Measurements from ENCODE around the gene TNNI3.
A peak's percentile ranks its signal among the peaks of the same experiment; 100 is the strongest.

Gene TNNI3

GRCh38 chr19:55146078-55146704 lies 11.3 kb downstream of the TNNI3 start:
- no peak for DNase-seq

DNA sequence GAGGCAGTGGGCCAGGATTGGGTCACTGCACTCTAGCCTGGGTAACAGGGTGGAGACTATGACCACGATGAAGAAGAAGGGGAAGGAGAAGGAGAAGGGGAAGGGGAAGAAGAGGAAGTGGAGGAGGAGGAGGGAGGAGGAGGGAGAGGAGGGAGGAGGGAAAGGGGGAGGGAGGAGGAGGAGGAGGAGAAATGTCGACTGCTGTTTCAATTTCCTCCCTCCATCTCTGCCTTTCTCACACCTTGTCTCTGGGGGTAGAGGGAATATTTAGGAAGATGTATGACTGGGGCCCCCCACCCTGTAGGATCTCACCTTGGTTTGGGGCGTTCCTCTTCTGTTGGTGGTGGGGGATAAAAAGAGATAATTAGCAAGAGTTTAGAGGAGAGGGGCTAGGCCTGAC lies 12.3 kb downstream of the TNNI3 start:
- DNase-seq, result no peak

DNA sequence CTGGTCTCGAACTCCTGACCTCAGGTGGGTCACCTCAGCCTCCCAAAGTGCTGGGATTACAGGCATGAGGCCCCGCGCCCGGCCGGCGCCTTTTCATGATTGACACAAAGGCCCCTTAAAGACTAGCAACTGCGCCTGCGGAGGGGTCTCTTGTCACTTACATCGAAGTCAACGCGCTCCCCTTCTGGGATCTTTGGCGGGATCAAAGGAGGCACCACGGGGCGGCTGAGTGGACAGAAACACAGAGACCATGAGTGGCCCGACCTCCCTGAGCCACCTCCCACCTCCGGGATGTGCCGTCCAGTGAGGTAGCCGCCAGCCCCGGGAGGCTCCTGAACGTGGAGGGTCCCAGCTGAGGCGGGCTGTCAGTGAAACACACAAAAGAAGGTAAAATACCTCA lies 15.8 kb downstream of the TNNI3 start:
- no peak for DNase-seq

DNA sequence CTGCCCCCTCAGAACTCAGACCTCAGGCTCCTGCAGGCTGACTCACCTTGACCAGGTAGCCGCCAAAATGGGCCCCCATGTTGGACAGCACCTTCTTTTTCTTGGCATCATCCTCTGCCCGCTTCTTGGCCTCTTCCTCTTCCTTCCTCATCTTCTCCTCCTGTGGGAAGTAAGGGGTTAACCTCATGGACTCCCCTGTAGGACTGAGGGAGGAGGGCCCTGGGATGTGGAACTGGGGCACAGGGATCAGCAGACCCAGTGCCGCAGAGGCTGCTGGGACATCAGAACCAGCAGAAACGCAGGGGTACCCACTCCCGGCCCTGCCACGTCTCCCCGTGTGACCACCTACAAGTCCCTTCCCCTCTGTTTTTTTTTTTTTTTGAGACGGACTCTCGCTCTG lies 19.6 kb downstream of the TNNI3 start:
- DNase-seq, result no peak

DNA sequence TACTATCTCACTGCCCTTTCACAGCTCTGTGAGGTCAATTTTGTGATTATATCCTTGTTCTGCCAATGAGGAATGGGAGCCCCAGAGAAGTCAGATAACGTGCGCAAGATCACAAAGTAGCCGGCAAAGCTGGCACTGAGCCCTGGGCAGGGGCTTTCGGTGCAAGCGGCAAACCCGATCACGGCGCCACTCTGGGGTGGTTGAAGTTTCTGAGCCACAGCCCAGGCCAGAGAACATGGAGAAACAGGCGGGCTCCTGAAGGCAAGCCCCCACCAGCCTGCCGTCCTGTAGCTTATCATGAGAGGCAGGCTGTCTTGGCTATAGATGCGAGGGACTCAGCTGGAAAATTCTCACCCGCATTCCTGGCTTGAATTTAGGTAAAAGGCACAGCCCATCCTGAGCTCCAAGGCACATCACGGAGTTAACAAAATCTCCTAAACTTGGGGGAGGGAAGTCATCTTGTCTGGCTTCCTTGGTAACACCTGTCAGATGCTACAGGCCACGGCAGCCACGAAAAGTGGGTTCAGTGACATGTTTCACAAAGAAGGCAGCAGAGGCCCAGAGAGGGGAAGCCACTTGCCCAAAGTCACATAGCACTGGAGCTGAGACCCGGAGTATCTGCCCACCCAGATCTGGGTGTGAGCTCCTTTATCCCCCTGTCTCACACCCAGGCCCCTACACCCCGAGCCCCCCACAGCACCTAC lies 21.0 kb downstream of the TNNI3 start:
- DNase-seq, result no peak

DNA sequence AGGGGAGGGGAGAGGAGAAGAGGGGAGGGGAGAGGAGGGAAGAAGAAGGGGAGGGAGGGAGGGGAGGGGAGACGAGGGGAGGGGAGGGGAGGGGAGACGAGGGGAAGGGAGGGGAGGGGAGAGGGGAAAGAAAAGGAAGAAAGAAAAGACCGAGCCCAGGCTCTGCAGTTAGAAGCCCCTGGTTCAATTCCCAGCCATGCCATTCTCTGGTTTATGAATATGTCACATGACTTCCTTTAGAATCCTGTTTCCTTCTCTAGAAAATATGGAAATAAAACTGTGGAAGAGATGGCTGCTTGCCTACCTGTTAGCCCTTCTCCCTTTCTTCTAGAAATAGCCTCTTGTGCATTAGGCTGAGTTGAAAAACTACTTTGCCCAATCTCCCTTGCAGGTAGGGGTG lies 22.8 kb downstream of the TNNI3 start:
- no peak for DNase-seq

- no peak for DNase-seq
Measured at GRCh38 chr19:55133639-55134444, 23.7 kb downstream of the TNNI3 start.

DNA sequence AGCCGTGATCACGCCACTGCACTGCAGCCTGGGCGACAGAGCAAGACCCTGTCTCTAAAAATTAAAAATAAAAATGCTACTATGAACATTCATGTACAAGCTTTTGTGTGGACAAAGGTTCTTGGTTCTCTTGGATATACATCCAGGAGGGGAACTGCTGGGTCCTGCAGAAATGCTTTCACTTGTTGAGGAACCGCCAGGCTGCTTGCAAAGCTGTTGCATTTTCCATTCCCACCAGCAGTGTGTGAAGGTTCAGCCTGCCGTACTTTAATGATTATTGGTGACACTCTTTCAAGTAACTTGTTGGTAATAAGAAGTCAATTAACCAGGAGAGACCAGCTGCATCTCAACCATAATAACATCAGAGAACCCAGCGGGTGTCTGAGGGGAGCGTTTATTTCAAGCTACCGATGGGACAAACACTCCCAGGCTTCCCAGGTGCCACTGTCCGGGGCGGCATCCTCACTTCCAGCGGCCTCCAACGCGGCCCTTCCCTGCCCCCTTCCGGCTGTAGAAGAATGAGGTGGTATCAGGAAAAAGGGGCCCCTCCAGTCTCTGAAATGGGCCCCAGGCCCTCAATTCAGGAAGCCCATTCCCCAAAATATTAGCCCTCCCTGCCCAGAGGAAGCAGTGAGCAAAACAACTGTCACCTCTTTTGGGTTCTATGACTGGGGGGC lies 24.9 kb downstream of the TNNI3 start:
- no peak for DNase-seq

- no peak for DNase-seq
Measured at GRCh38 chr19:55131421-55131820, 26.1 kb downstream of the TNNI3 start.

- no peak for DNase-seq
Measured at GRCh38 chr19:55119053-55119452, 38.5 kb downstream of the TNNI3 start.

- DNase-seq, result no peak
Measured at GRCh38 chr19:55118401-55118991, 39.0 kb downstream of the TNNI3 start.

GRCh38 chr19:55117663-55118391 lies 39.7 kb downstream of the TNNI3 start:
- peak; percentile 92 for DNase-seq

DNA sequence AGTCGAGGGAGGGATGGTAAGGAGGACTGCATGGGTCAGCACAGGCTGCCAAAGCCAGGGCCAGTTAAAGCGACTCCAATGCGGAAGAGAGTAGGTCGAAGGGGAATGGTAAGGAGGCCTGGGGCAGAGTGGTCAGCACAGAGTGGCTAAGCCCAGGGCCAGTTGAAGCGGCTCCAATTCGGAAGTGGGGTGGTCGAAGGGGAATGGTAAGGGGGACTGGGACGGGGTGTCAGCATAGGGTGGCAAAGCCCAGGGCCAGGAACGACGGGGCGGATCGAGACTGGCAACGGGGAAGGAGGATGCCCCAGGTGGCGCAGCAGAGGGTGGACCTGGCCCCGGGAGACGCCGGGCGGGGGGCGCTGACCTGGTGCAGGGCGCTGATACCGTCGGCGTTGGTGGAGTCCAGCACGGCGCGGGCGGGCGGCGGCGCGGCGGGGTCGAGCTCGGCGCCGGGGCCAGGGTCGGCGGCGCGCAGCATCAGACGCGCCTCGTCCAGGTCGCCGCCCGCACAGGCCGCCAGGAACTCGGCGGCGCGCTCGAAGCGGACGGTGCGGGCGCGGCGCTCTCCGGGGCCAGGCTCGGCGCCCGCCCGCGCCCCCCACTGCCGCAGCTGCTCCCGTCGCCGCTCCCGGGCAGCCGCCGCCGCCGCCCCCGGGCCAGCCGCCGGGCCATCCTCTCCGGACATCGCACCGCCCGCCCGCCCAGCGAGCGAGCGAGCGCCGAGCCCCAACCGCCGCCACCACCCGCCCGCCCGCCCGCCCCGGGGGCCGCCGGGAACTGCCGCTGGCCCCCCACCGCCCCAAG lies 40.5 kb downstream of the TNNI3 start, which contains the start of gene PPP1R12C:
PPP1R12C (minus strand) TSS at position 779 of the 804 bp plus-strand sequence; CDS start at position 685, 94 bp downstream.
- no peak for DNase-seq

- no peak for DNase-seq
Measured at GRCh38 chr19:55116232-55116858, 41.2 kb downstream of the TNNI3 start.

DNA sequence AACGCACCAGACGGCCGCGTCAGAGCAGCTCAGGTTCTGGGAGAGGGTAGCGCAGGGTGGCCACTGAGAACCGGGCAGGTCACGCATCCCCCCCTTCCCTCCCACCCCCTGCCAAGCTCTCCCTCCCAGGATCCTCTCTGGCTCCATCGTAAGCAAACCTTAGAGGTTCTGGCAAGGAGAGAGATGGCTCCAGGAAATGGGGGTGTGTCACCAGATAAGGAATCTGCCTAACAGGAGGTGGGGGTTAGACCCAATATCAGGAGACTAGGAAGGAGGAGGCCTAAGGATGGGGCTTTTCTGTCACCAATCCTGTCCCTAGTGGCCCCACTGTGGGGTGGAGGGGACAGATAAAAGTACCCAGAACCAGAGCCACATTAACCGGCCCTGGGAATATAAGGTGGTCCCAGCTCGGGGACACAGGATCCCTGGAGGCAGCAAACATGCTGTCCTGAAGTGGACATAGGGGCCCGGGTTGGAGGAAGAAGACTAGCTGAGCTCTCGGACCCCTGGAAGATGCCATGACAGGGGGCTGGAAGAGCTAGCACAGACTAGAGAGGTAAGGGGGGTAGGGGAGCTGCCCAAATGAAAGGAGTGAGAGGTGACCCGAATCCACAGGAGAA lies 42.0 kb downstream of the TNNI3 start:
- no peak for DNase-seq

- no peak for DNase-seq
Measured at GRCh38 chr19:55114566-55115145, 42.9 kb downstream of the TNNI3 start.

DNA sequence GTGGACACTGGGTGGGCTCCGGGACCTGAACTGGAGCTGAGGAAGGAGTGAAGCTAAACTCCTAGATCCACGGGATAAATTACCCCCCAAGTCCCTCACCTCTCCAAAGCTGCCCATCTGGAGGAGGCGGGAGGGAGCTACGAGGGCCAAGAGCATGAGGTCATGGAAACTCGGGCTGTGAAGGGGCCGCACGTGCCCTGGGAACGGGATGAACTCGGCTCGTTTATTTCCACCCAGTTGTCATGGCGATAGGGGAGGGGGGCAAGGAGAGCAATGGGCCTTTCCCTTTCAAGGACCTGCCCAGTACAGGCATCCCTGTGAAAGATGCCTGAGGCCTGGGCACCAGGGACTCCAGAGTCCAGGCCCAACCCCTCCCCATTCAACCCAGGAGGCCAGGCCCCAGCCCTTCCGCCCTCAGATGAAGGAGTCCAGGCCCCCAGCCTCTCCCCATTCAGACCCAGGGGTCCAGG lies 43.9 kb downstream of the TNNI3 start:
- DNase-seq, result no peak

DNA sequence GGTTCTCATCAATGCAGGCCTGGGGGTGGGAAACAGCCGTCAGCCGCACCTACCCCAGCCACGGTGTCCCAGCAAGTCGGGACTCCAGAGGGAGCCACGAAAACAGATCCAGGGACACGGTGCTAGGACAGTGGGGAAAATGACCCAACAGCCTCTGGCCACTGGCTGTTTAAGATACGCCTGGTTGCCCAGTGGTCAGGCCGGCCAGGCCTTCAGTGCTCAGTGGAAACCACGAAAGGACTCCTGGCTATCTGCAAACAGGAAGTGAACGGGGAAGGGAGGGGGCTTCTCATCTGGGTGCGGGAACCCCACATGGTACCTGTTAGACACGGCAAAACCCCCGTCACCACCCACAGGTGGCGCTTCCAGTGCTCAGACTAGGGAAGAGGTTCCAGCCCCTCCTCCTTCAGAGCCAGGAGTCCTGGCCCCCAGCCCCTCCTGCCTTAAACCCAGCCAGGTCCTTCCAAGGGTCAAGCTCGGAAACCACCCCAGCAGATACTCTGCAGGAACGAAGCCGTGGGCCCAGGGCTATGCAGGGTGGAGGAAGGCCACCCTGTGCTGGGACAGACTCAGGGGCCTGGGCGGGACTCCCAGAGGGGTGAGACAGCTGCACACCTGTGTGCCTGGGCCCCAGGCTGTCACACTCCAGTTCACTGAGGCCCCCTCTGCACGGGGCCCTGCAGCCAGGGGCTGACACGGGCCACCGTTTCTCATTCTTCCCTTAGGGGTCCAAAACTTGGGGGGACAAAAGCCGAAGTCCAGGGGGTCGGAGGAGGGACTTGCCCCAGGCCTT lies 44.6 kb downstream of the TNNI3 start:
- DNase-seq, result no peak

- no peak for DNase-seq
Measured at GRCh38 chr19:55112246-55112776, 45.2 kb downstream of the TNNI3 start.
